CD4-positive, alpha-beta memory T cell (primary cell): ENCODE measurements around the gene LLGL2. TPM values are rescaled to one million over a fixed set of nuclear protein-coding genes. Genes with fewer than 3 reads are reported as not detected.

ENCODE experiments used
- CTCF ChIA-PET: fragments of 350-600 bp; sonication (Branson Sonifier 250); formaldehyde crosslinking; loops from one replicate; lab custom pipeline; 2021; ENCODE audit warnings: inconsistent platforms; ENCODE audit not compliant: partially characterized antibody; lab: Charles Lee
- POLR2A ChIA-PET: fragments of 350-600 bp; sonication (Branson Sonifier 250); formaldehyde crosslinking; loops from one replicate; lab custom pipeline; 2021; ENCODE audit not compliant: partially characterized antibody; lab: Charles Lee
- DNase-seq, 5 donors: peaks; one replicate each; pipeline versions ENCODE4 v3.0.0 to v3.0.0-alpha.2; 2020 to 2022; ENCODE audit warnings: mixed read lengths in 1 of 5
- H3K27ac ChIP-seq: one replicate; pipeline ENCODE4 v1.7.0; 2013; ENCODE audit warnings: low read depth, low read length
- H3K27me3 ChIP-seq: 2 replicates; pipeline ENCODE4 v1.7.0; 2013; ENCODE audit warnings: mild to moderate bottlenecking, low read length, moderate library complexity; ENCODE audit not compliant: insufficient read depth
- H3K36me3 ChIP-seq: 2 replicates; pipeline ENCODE4 v1.7.0; 2013; ENCODE audit warnings: mild to moderate bottlenecking, low read length, moderate library complexity; ENCODE audit not compliant: insufficient read depth
- H3K4me1 ChIP-seq: 2 replicates; pipeline ENCODE4 v1.7.0; 2013; ENCODE audit warnings: mild to moderate bottlenecking, low read length, moderate library complexity; ENCODE audit not compliant: insufficient read depth
- H3K4me3 ChIP-seq, 2 donors: one replicate each; pipeline ENCODE4 v1.7.0; 2013; ENCODE audit warnings: low read length in 2 of 2, mild to moderate bottlenecking in 1 of 2
- H3K9me3 ChIP-seq, 2 donors: one replicate each; pipeline ENCODE4 v1.7.0; 2013; ENCODE audit warnings: low read length in 2 of 2, control low read depth in 1 of 2; ENCODE audit not compliant: control insufficient read depth in 1 of 2
- H3K27ac Mint-ChIP-seq, 7 donors: one replicate each; pipeline ENCODE4 v1.8.0; 2020 to 2021; ENCODE audit warnings: mixed read lengths in 7 of 7, mild to moderate bottlenecking in 6 of 7, inconsistent platforms in 3 of 7, moderate library complexity in 3 of 7
- H3K27me3 Mint-ChIP-seq, 2 donors: one replicate each; pipeline ENCODE4 v1.8.0; 2020 to 2021; ENCODE audit warnings: mixed read lengths in 2 of 2
- H3K36me3 Mint-ChIP-seq, 2 donors: one replicate each; pipeline ENCODE4 v1.8.0; 2020 to 2021; ENCODE audit warnings: mixed read lengths in 2 of 2, inconsistent platforms in 1 of 2, mild to moderate bottlenecking in 1 of 2
- H3K4me1 Mint-ChIP-seq, 4 donors: one replicate each; pipeline ENCODE4 v1.8.0; 2020 to 2021; ENCODE audit warnings: mixed read lengths in 4 of 4, mild to moderate bottlenecking in 1 of 4
- H3K4me3 Mint-ChIP-seq, 8 donors: one replicate each; pipeline ENCODE4 v1.8.0; 2020 to 2021; ENCODE audit warnings: mixed read lengths in 8 of 8, mild to moderate bottlenecking in 7 of 8, moderate library complexity in 6 of 8, inconsistent platforms in 3 of 8
- H3K9me3 Mint-ChIP-seq, 8 donors: one replicate each; pipeline ENCODE4 v1.8.0; 2020 to 2021; ENCODE audit warnings: mixed read lengths in 8 of 8, mild to moderate bottlenecking in 5 of 8, inconsistent platforms in 3 of 8, moderate library complexity in 1 of 8
- intact Hi-C: fragments of 100-400 bp; cut with micrococcal nuclease; formaldehyde crosslinking; loops from one replicate; pipeline ENCODE4 v1.15.1; 2023
- polyA plus RNA-seq, 2 donors: library from polyadenylated mRNA; unstranded; fragments of 300-500 nt; fragmentation: Illumina TruSeq; gene quantifications; one replicate each; pipeline ENCODE4 v1.2.3, GENCODE V29; 2021
- total RNA-seq, 2 experiments: library from RNA; stranded (reverse); gene quantifications; one replicate each; pipeline ENCODE4 v1.2.3, GENCODE V29; 2021

The LLGL2 gene
- total and polyA plus RNA-seq, 4 experiments from 2014 or later = 19.3 to 43.6 (median 32.2) TPM

- Histone ChIP-seq H3K9me3 (no peaks in the 10 kb centered on the region), H3K4me1 (no peaks in the 10 kb centered on the region), H3K27ac (no peak overlapping the region), H3K4me3 (no peak overlapping the region), H3K36me3 (no peaks in the 10 kb centered on the region), H3K27me3 (no peaks in the 10 kb centered on the region)
- no peak for DNase-seq
- Mint-ChIP-seq H3K4me1 (peaks cover 0 to 17% (median 7%) of the 10 kb centered on the region in 4 donors), H3K27ac (peak overlapping the region in 3 of 7 donors; percentile 29 to 72 (median 63)), H3K4me3 (no peak overlapping the region), H3K27me3 (no peaks in the 10 kb centered on the region), H3K36me3 (peaks cover 4 to 27% of the 10 kb centered on the region in 2 donors), H3K9me3 (no peaks in the 10 kb centered on the region)
- ChIA-PET CTCF (interaction anchor here (0.5 kb wide), 1 partner anchor 190 kb away, joined by 3 read pairs; no protein-coding TSS in a partner anchor), POLR2A (no interaction called here)
- intact Hi-C loops = no loop called here
Measured at GRCh38 chr17:75480281-75480680, 45.2 kb upstream of the LLGL2 start.

GRCh38 chr17:75481194-75482068 is 44.1 kb upstream of the LLGL2 start:
- no peak overlapping the region for H3K4me3 Mint-ChIP-seq
- H3K9me3 ChIP-seq = no peaks in the 10 kb centered on the region
- POLR2A ChIA-PET = interaction anchor here (0.6 kb wide), 1 partner anchor 25 kb away, joined by 4 read pairs; the partner anchor contains the start of gene TMEM94
- no peaks in the 10 kb centered on the region for H3K27me3 ChIP-seq
- no peak overlapping the region for H3K27ac ChIP-seq
- H3K4me1 ChIP-seq = peaks cover under 1% of the 10 kb centered on the region
- H3K4me3 ChIP-seq = no peak overlapping the region
- intact Hi-C loops = no loop called here
- no peaks in the 10 kb centered on the region for H3K27me3 Mint-ChIP-seq
- peaks cover 4 to 22% of the 10 kb centered on the region in 2 donors for H3K36me3 Mint-ChIP-seq
- H3K36me3 ChIP-seq = no peaks in the 10 kb centered on the region
- no peak for DNase-seq
- H3K27ac Mint-ChIP-seq = peak overlapping the region in 1 of 7 donors; percentile 72
- no peaks in the 10 kb centered on the region for H3K9me3 Mint-ChIP-seq
- CTCF ChIA-PET = no interaction called here
- peaks cover 6 to 18% (median 8%) of the 10 kb centered on the region in 4 donors for H3K4me1 Mint-ChIP-seq

GRCh38 chr17:75482098-75482942 is 43.2 kb upstream of the LLGL2 start:
- Histone ChIP-seq H3K27ac (no peak overlapping the region), H3K36me3 (no peaks in the 10 kb centered on the region), H3K4me1 (peaks cover 10% of the 10 kb centered on the region), H3K9me3 (no peaks in the 10 kb centered on the region), H3K4me3 (no peak overlapping the region), H3K27me3 (no peaks in the 10 kb centered on the region)
- POLR2A ChIA-PET = no interaction called here
- no peak overlapping the region for H3K4me3 Mint-ChIP-seq
- H3K9me3 Mint-ChIP-seq = no peaks in the 10 kb centered on the region
- peaks cover 13 to 25% (median 15%) of the 10 kb centered on the region in 4 donors for H3K4me1 Mint-ChIP-seq
- CTCF ChIA-PET = no interaction called here
- no peak for DNase-seq
- no peaks in the 10 kb centered on the region for H3K27me3 Mint-ChIP-seq
- peak overlapping the region in 1 of 7 donors; percentile 65 for H3K27ac Mint-ChIP-seq
- H3K36me3 Mint-ChIP-seq = peaks cover 7 to 20% of the 10 kb centered on the region in 2 donors
- intact Hi-C loops = no loop called here

GRCh38 chr17:75485688-75486087 is 39.8 kb upstream of the LLGL2 start:
- peaks cover 21% of the 10 kb centered on the region for H3K4me1 ChIP-seq
- Mint-ChIP-seq H3K4me3 (no peak overlapping the region), H3K4me1 (peaks cover 17 to 30% (median 26%) of the 10 kb centered on the region in 4 donors), H3K27me3 (no peaks in the 10 kb centered on the region), H3K36me3 (peaks cover 11 to 22% of the 10 kb centered on the region in 2 donors), H3K27ac (no peak overlapping the region), H3K9me3 (no peaks in the 10 kb centered on the region)
- intact Hi-C loops = no loop called here
- H3K27me3 ChIP-seq = no peaks in the 10 kb centered on the region
- H3K9me3 ChIP-seq = no peaks in the 10 kb centered on the region
- DNase-seq = no peak
- H3K27ac ChIP-seq = no peak overlapping the region
- CTCF ChIA-PET = interaction anchor here (2.9 kb wide), 1 partner anchor 58 kb away, joined by 17 read pairs; no protein-coding TSS in a partner anchor
- H3K4me3 ChIP-seq = no peak overlapping the region
- no peaks in the 10 kb centered on the region for H3K36me3 ChIP-seq
- POLR2A ChIA-PET = no interaction called here

GRCh38 chr17:75486151-75486550 is 39.3 kb upstream of the LLGL2 start:
- H3K4me3 Mint-ChIP-seq = peak overlapping the region in 3 of 8 donors; percentile 0 to 61 (median 39)
- H3K9me3 ChIP-seq = no peaks in the 10 kb centered on the region
- H3K27me3 Mint-ChIP-seq = no peaks in the 10 kb centered on the region
- DNase-seq = no peak
- no peak overlapping the region for H3K27ac ChIP-seq
- peaks cover 17 to 30% (median 26%) of the 10 kb centered on the region in 4 donors for H3K4me1 Mint-ChIP-seq
- intact Hi-C loops = no loop called here
- peaks cover 21% of the 10 kb centered on the region for H3K4me1 ChIP-seq
- H3K27me3 ChIP-seq = no peaks in the 10 kb centered on the region
- ChIA-PET POLR2A (interaction anchor here (2.5 kb wide), 1 partner anchor 30 kb away, joined by 25 read pairs; the partner anchor contains the start of gene TMEM94), CTCF (interaction anchor here (2.1 to 2.9 kb wide), 2 partner anchors 30 to 59 kb away, joined by 7 to 17 read pairs; partner anchors contain the start of gene TSEN54)
- peaks cover 11 to 20% of the 10 kb centered on the region in 2 donors for H3K36me3 Mint-ChIP-seq
- H3K27ac Mint-ChIP-seq = peak overlapping the region; percentile 8 to 99 (median 84)
- no peak overlapping the region for H3K4me3 ChIP-seq
- no peaks in the 10 kb centered on the region for H3K9me3 Mint-ChIP-seq
- no peaks in the 10 kb centered on the region for H3K36me3 ChIP-seq

- Mint-ChIP-seq H3K4me1 (peaks cover 17 to 30% (median 26%) of the 10 kb centered on the region in 4 donors), H3K36me3 (peaks cover 11 to 24% of the 10 kb centered on the region in 2 donors), H3K27me3 (no peaks in the 10 kb centered on the region), H3K27ac (peak overlapping the region; percentile 84 to 99 (median 94)), H3K9me3 (no peaks in the 10 kb centered on the region), H3K4me3 (peak overlapping the region in 7 of 8 donors; percentile 61 to 88 (median 73))
- Histone ChIP-seq H3K27ac (peak overlapping the region; percentile 22), H3K36me3 (no peaks in the 10 kb centered on the region), H3K4me3 (peak overlapping the region in 1 of 2 donors; percentile 38), H3K9me3 (no peaks in the 10 kb centered on the region), H3K4me1 (peaks cover 21% of the 10 kb centered on the region), H3K27me3 (no peaks in the 10 kb centered on the region)
- ChIA-PET POLR2A (interaction anchor here (0.8 to 2.5 kb wide), 6 partner anchors 23 to 101 kb away, joined by 4 to 25 read pairs (median 6); partner anchors contain the start of genes LLGL2, TMEM94 and TSEN54), CTCF (interaction anchor here (0.8 to 2.9 kb wide), 3 partner anchors 29 to 60 kb away, joined by 4 to 17 read pairs (median 7); partner anchors contain the start of genes TMEM94 and TSEN54)
- no peak for DNase-seq
- intact Hi-C loops = no loop called here
Measured at GRCh38 chr17:75486951-75487350, 38.5 kb upstream of the LLGL2 start.
